Tibial nerve (tissue), 4 donors: ENCODE measurements around the gene NOS1AP. TPM values are rescaled to one million over a fixed set of nuclear protein-coding genes. Genes with fewer than 3 reads are reported as not detected.
"Not testable (repeated sequence)": the region's sequence is repeated elsewhere in the genome, so short reads cannot be mapped to it uniquely, and the experiment has no call there.

Experiments used
- DNase-seq, 2 donors: peaks; one replicate each; pipeline ENCODE4 v3.0.0-alpha.2; 2019; ENCODE audit warnings: low spot score in 2 of 2
- H3K27ac ChIP-seq, 4 donors: fragments of 200-600 bp; sonication (generic) in 3 of 4; one replicate each; pipeline ENCODE4 v1.5.1; 2017 to 2019; ENCODE audit warnings: mild to moderate bottlenecking in 1 of 4
- H3K27me3 ChIP-seq, 2 donors: fragments of 200-600 bp; sonication (generic) in 1 of 2; one replicate each; pipeline versions ENCODE4 v1.5.1 to v1.6.0; 2017 to 2019
- H3K36me3 ChIP-seq, 3 donors: fragments of 200-600 bp; sonication (generic); one replicate each; pipeline ENCODE4 v1.5.1; 2018 to 2019
- H3K4me1 ChIP-seq, 4 donors: fragments of 200-600 bp; sonication (generic) in 3 of 4; one replicate each; pipeline ENCODE4 v1.5.1; 2017 to 2019
- H3K4me3 ChIP-seq, 4 donors: fragments of 200-600 bp; sonication (generic) in 3 of 4; one replicate each; pipeline ENCODE4 v1.5.1; 2017 to 2019; ENCODE audit warnings: mild to moderate bottlenecking in 1 of 4, moderate library complexity in 1 of 4
- H3K9me3 ChIP-seq, 4 donors: fragments of 200-600 bp; sonication (generic) in 3 of 4; one replicate each; pipeline ENCODE4 v1.5.1; 2017 to 2019
- CTCF ChIP-seq, 5 experiments: fragments of 200-600 bp in 3 of 5; fragments of 450-650 bp in 2 of 5; sonication (generic) in 3 of 5; IDR thresholded peaks; one replicate each; pipeline ENCODE4 v1.5.1; 2016 to 2019; ENCODE audit warnings: antibody characterized with exemption in 5 of 5, mild to moderate bottlenecking in 3 of 5, moderate library complexity in 2 of 5
- EP300 ChIP-seq, 2 donors: sonication (generic); formaldehyde crosslinking; IDR thresholded peaks; one replicate each; pipeline ENCODE4 v1.6.1; 2017; ENCODE audit warnings: antibody characterized with exemption in 2 of 2, mild to moderate bottlenecking in 1 of 2
- POLR2A ChIP-seq, 2 donors: fragments of 450-650 bp; IDR thresholded peaks; one replicate each; pipeline ENCODE4 v1.6.1; 2017; ENCODE audit warnings: antibody characterized with exemption in 2 of 2, mild to moderate bottlenecking in 2 of 2, moderate library complexity in 2 of 2
- WGBS, 2 donors: methylation state at CpG; one replicate each; pipeline ENCODE4 v1.1.5; 2018; 5-methylcytosine and 5-hydroxymethylcytosine counted together
- total RNA-seq, 4 donors: library from RNA; depleted of rRNA; stranded (reverse); fragments of >200 nt; gene quantifications; one replicate each; pipeline ENCODE4 v1.1.0, GENCODE V29; 2016

The NOS1AP gene
- total RNA-seq, 4 donors from 2014 or later: 2.7 to 11.2 (median 5.3) TPM

- Histone ChIP-seq H3K36me3 (no peaks in the 10 kb centered on the region), H3K27me3 (no peaks in the 10 kb centered on the region), H3K4me3 (no peak overlapping the region), H3K27ac (no peak overlapping the region), H3K9me3 (no peaks in the 10 kb centered on the region), H3K4me1 (peaks cover 0 to 20% (median 0%) of the 10 kb centered on the region in 4 donors)
- TF ChIP-seq POLR2A (IDR thresholded peaks at IDR 0.05): no peak
- TF ChIP-seq EP300 (IDR thresholded peaks at IDR 0.05): no peak
- no peak for TF ChIP-seq CTCF (IDR thresholded peaks at IDR 0.05)
- WGBS, 2 donors: 86 to 87% methylated on average over 5 of the region's 5 CpGs
- no peak for DNase-seq
Observed at GRCh38 chr1:162200096-162200847, 130.8 kb downstream of the NOS1AP start.

GRCh38 chr1:162201062-162201461 lies 131.6 kb downstream of the NOS1AP start:
- not testable (repeated sequence) for H3K9me3 ChIP-seq, H3K27me3 ChIP-seq, H3K27ac ChIP-seq, H3K36me3 ChIP-seq, DNase-seq, H3K4me3 ChIP-seq
- peaks cover 0 to 18% (median 0%) of the 10 kb centered on the region in 4 donors for H3K4me1 ChIP-seq

- no peak overlapping the region for H3K4me3 ChIP-seq
- no peak overlapping the region for H3K27ac ChIP-seq
- TF ChIP-seq EP300 (IDR thresholded peaks at IDR 0.05) (no peak), CTCF (IDR thresholded peaks at IDR 0.05) (no peak), POLR2A (IDR thresholded peaks at IDR 0.05) (no peak)
- H3K36me3 ChIP-seq: no peaks in the 10 kb centered on the region
- no peak for DNase-seq
- H3K4me1 ChIP-seq: peaks cover 0 to 8% (median 2%) of the 10 kb centered on the region in 4 donors
- WGBS, 2 donors: 61 to 68% methylated on average over 7 of the region's 7 CpGs
- no peaks in the 10 kb centered on the region for H3K27me3 ChIP-seq
- H3K9me3 ChIP-seq: no peaks in the 10 kb centered on the region
Observed at GRCh38 chr1:162204129-162204822, 134.8 kb downstream of the NOS1AP start.

GRCh38 chr1:162204823-162205155 lies 135.3 kb downstream of the NOS1AP start:
- Histone ChIP-seq H3K27me3 (no peaks in the 10 kb centered on the region), H3K4me3 (no peak overlapping the region), H3K27ac (no peak overlapping the region), H3K4me1 (peaks cover 0 to 8% (median 2%) of the 10 kb centered on the region in 4 donors), H3K9me3 (no peaks in the 10 kb centered on the region), H3K36me3 (no peaks in the 10 kb centered on the region)
- no peak for DNase-seq
- TF ChIP-seq EP300 (IDR thresholded peaks at IDR 0.05): no peak
- no peak for TF ChIP-seq POLR2A (IDR thresholded peaks at IDR 0.05)
- TF ChIP-seq CTCF (IDR thresholded peaks at IDR 0.05): no peak
- 50 to 76% methylated on average over 1 of the region's 1 CpG for WGBS, 2 donors

- WGBS, 2 donors: 91 to 98% methylated on average over 1 of the region's 1 CpG
- no peaks in the 10 kb centered on the region for H3K27me3 ChIP-seq
- no peak overlapping the region for H3K4me3 ChIP-seq
- DNase-seq: no peak
- no peak overlapping the region for H3K27ac ChIP-seq
- peaks cover 0 to 17% (median 2%) of the 10 kb centered on the region in 4 donors for H3K4me1 ChIP-seq
- H3K36me3 ChIP-seq: no peaks in the 10 kb centered on the region
- H3K9me3 ChIP-seq: no peaks in the 10 kb centered on the region
- no peak for TF ChIP-seq EP300 (IDR thresholded peaks at IDR 0.05)
- TF ChIP-seq CTCF (IDR thresholded peaks at IDR 0.05): no peak
- no peak for TF ChIP-seq POLR2A (IDR thresholded peaks at IDR 0.05)
Observed at GRCh38 chr1:162206300-162206699, 136.8 kb downstream of the NOS1AP start.
